ENCODE data around the gene MON2.

DNA sequence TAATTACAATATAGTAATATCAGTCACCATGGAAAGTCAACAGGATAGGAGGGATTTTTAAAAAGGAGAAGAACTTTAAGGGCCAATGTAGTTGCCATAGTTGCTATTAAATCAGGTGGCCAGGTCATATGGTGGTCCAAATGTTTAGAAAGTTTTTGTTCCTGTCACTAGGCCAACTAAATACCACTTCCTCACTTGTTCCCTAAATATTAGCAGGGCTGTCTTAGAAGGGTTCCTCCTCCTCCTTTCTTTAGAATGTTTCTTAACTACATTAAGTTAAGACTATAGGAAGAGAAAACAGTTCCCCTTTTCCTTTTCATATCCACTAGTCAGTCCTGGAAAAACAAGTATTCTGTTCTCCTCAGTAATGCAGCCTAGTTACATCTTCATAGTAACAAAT lies 50.3 kb downstream of the MON2 start:
- no peak for TF ChIP-seq FOS (IDR thresholded peaks at IDR 0.05; ENCODE audit: borderline replicate concordance, insufficient read depth, low read length)
- TF ChIP-seq, protein P1, sequence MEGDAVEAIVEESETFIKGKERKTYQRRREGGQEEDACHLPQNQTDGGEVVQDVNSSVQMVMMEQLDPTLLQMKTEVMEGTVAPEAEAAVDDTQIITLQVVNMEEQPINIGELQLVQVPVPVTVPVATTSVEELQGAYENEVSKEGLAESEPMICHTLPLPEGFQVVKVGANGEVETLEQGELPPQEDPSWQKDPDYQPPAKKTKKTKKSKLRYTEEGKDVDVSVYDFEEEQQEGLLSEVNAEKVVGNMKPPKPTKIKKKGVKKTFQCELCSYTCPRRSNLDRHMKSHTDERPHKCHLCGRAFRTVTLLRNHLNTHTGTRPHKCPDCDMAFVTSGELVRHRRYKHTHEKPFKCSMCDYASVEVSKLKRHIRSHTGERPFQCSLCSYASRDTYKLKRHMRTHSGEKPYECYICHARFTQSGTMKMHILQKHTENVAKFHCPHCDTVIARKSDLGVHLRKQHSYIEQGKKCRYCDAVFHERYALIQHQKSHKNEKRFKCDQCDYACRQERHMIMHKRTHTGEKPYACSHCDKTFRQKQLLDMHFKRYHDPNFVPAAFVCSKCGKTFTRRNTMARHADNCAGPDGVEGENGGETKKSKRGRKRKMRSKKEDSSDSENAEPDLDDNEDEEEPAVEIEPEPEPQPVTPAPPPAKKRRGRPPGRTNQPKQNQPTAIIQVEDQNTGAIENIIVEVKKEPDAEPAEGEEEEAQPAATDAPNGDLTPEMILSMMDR (IDR thresholded peaks at IDR 0.05; ENCODE audit: extremely low read depth in 1 of 2, insufficient read depth in 1 of 2, low read depth in 1 of 2, low read length in 2 of 2), result no peak
- no peak for TF ChIP-seq EZH2 (IDR thresholded peaks at IDR 0.05; ENCODE audit: borderline replicate concordance, low read depth, low read length, severe bottlenecking)
- TF ChIP-seq, protein P2, sequence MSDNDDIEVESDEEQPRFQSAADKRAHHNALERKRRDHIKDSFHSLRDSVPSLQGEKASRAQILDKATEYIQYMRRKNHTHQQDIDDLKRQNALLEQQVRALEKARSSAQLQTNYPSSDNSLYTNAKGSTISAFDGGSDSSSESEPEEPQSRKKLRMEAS (IDR thresholded peaks at IDR 0.05; ENCODE audit: insufficient read depth, insufficient read length), result no peak
- no peak for TF ChIP-seq POLR2A (IDR thresholded peaks at IDR 0.05; ENCODE audit: low read depth, low read length)
- TF ChIP-seq POLR2AphosphoS5 (IDR thresholded peaks at IDR 0.05; ENCODE audit: insufficient read depth, low read depth, low read length), result no peak
- TF ChIP-seq JUN (IDR thresholded peaks at IDR 0.05; ENCODE audit: borderline replicate concordance, insufficient read depth, insufficient read length, low read depth), result no peak
- no peak for TF ChIP-seq MYC (IDR thresholded peaks at IDR 0.05; ENCODE audit: low read depth, low read length)

Measured in endothelial cell of umbilical vein (primary cell).